HG03064 (cell line): ENCODE results near the gene CMIP.

ENCODE experiments used
- ATAC-seq: cut with Tn5 transposase; IDR thresholded peaks from one replicate; pipeline ENCODE4 v1.9.1; 2021; ENCODE audit warnings: low read depth; ENCODE audit not compliant: unreplicated experiment

The CMIP gene

GRCh38 chr16:81611721-81612120 lies 167.1 kb downstream of the CMIP start:
- ATAC-seq: no peak

DNA sequence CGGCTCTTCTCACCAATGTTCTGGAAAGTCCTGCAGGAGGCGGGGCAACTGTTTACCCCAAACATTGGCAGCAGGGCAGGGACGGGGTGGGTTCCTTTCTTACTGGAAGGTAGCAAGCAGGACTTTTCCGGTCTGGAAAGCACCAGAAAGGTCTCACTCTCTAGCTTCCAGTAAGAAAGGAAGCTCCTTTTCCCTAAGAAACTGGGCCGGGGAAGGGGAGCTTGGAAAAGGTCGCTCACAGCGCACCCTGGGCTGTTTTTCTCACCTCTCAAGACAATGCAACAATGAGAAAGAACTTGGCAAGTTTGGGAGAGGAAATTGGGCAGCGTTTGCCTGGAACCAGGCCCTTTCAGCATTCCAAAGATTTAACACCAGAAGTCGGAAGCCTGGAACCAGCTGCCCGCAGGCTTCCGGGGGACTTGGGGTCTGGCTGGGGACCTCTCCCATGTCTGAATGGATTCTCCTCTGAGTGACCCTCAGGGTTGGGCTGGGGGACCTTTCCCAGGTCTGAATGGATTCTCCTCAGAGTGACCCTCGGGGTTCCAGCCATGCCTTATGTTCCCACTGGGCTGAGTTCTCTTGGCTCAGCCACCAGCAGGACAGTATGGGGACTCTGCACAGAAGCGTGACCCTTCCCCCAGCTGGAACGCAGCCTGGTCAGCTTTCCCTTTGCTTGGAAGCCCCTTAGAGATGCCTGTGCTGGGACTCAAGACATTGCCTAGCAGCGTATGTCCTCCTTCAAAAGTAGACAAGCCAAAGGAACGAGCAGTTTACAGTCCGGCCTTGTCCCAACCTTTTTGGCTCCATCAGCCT lies 167.9 kb downstream of the CMIP start:
- ATAC-seq: no peak

DNA sequence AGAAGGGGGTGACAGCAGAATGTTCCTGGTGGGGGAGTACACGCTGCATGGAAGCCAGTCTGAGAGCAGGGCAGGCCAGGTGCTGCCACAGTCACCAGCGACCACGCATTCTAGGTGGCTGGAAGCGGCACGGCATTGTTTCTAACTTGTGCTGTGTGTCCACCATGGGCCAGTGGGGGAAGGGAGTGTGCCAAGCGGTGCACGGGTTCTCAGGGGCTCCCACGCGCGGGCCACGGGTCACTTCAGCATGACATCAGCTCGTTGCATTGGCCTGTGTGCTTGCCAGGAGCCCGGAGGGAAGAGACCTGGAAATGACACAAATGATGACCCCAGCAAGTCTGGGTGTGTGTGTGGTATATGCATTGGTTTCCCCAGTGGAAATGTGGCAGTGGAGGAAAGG lies 169.6 kb downstream of the CMIP start:
- no peak for ATAC-seq

GRCh38 chr16:81614654-81615359 lies 170.2 kb downstream of the CMIP start:
- no peak for ATAC-seq

DNA sequence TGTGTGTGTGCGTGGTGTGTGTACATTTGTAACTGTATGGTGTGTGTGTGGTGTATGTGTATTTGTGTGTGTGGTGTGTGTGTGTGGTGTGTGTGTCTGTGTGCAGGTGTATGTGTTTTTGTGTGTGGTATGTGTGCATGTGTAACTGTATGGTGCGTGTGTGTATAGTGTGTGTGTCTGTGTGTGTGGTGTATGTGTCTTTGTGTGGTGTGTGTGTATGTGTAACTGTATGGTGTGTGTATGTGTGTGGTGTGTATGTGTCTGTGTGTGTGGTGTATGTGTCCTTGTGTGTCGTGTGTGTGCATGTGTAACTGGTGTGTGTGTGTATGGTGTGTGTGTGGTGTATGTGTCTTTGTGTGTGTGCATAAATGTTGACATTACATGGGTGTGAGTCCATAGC lies 170.8 kb downstream of the CMIP start:
- ATAC-seq: no peak

DNA sequence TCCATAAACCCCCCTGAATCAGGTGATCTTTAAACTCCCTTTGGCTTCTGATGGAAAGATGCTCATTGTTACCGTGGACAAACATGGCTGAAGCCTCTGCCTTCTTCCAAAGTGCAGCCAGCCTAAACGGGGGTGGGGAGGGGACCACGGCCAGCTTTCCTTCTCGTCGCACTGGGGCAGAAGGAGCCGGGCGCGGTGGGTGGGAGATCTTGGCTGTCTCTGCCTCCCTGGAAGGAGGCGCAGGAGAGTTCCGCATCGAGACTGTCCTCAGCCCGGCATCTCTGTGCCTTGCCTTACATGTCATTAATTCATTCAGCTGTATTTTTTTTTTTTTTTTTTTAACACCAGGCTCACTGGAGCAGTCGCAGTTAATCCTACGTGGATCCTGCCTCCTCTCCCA lies 171.2 kb downstream of the CMIP start:
- ATAC-seq: no peak

- ATAC-seq: peak; percentile 81
Observed at GRCh38 chr16:81616321-81617020, 171.9 kb downstream of the CMIP start.

- ATAC-seq: no peak
Observed at GRCh38 chr16:81617021-81617346, 172.4 kb downstream of the CMIP start.

- no peak for ATAC-seq
Observed at GRCh38 chr16:81618187-81618586, 173.6 kb downstream of the CMIP start.

DNA sequence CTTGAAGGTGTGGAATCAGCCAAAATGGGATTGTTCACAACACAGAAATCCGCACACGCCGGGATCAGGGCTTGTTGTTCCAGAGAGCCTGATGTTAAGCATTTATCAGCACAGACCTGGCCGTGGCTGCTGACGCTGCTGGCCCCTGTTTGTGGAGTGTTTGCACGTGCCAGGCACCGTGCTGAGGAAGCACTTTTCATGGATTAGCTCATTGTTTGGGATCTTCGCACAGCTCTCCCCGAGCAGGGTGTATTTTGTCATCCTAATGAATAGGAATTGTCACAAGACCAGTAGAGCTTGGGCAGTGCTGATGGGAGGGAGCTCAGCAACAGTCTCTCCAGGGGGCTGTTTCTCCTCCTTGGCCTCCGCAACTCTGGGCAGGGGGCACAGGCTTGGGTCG lies 174.1 kb downstream of the CMIP start:
- no peak for ATAC-seq

DNA sequence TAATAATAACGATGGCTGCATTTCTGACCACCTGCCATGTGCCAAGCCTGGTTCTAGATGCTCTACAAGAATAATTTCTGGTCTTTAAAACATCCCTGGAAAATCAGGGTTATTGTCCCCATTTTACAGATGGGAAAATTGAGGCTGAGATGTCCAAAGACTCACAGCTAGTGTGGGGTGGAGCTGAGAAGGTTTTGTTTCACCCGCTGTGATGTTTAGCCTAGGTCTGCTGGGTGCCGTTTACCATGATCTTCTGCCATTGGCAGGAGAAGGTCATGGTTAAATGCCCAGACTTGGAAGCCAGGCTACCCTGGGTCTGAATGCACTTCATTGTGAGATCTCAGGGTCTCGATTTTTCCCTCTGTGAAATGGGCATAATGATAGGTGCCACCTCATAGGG lies 175.4 kb downstream of the CMIP start:
- ATAC-seq: no peak

DNA sequence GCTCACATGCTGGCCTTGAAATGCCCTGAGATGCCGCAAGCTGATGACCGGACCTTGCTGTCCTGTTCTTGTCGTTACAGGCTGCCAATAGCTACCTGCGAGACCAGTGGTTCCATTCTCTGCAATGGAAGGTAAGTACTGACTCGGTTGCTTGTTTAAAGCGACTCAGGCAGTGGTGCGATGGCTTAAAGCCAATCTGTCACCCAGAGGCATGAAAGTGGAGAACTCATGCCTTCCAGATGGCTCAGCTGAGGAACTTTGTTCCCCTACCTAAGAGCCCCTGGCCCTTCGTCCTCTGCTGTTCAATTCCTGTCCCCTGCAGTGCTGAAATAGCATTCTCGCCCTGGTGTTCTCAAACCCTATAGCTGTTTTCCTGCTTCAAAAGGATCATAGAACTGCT lies 176.2 kb downstream of the CMIP start:
- no peak for ATAC-seq

DNA sequence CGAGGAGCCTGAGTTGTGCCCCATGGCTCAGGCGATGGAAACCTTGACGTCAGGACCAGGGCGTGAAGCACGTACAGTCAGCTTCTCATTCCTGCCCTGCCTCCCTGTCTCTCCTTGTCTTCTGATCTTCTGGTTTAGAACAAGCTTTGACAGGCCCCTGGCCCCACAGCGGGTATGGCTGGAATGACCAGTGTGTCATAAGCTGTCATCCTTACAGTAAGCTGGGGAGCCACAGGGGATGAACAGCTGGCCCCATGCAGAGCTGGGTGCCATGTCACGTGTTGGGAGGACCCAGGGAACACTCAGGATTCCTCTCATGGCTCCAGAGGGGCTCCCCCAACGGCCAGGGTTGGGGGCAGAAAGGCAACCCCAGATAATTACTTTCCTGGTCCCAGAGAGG lies 176.9 kb downstream of the CMIP start:
- ATAC-seq: no peak

DNA sequence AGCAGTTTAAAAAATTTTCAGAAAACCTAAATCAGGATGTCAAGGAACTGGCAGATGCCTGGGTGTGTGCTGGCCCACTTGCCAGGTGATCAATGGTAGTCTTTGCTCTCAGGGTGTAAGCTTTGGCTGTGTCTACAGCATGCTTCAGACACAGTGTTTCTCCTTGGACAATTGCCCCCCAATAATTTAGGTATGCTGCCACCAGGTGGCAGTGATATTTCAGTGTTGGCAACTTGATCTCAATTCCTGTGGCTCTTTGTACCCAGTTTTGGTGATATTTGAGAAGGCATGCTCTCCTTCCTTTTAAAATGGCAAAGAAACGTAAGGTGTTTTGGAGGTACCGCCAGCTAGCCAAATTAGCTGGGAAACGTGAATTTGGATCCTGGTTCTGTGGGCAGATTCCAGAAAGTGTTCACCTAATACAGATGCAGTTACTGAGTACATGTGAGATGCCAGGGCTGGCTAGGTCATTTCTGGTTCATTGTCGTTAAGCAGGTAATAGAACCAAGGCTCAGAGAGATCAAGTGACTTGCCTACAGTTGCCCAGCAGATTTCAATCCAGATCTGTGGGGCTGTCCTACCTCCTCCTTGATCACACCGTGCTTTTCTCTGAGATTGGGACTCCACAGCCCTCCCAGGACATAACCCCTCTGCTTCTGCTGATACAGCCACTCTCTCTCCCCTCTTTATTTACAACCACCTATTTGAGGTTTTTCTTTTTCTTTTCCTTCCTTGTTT lies 178.9 kb downstream of the CMIP start:
- ATAC-seq: no peak

- ATAC-seq: no peak
Observed at GRCh38 chr16:81624403-81624759, 179.8 kb downstream of the CMIP start.

GRCh38 chr16:81624760-81625543 lies 180.3 kb downstream of the CMIP start:
- no peak for ATAC-seq

- ATAC-seq: no peak
Observed at GRCh38 chr16:81625544-81626153, 181.0 kb downstream of the CMIP start.

GRCh38 chr16:81626181-81626674 lies 181.6 kb downstream of the CMIP start:
- no peak for ATAC-seq

GRCh38 chr16:81627024-81627423 lies 182.4 kb downstream of the CMIP start:
- ATAC-seq: no peak
